GM19035 (cell line): Measurements from ENCODE around the gene VAV2.
"Not testable (repeated sequence)": the region's sequence is repeated elsewhere in the genome, so short reads cannot be mapped to it uniquely, and the experiment has no call there.

ENCODE experiments used
- ATAC-seq: cut with Tn5 transposase; IDR thresholded peaks from one replicate; pipeline ENCODE4 v1.9.1; 2021; ENCODE audit not compliant: unreplicated experiment

VAV2 gene

DNA sequence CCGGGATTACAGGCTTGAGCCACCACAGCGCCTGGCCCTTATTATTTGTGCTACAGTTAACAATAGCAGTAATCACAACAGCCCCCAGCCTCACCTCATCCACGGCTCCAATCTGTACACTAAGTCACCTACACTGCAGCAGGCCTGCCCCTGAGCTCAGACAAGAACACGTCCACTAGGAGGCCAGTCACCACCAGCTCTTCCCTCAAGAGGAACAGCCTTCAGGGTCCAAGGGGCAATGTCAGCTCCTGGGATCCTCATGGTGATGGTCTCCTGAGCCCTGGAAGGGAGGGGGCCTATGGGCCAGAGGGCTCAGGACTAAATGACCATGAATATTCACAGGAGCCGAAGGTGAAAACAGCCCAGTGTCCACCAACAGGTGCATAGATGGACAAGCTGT lies 67.7 kb downstream of the VAV2 start:
- ATAC-seq = no peak

DNA sequence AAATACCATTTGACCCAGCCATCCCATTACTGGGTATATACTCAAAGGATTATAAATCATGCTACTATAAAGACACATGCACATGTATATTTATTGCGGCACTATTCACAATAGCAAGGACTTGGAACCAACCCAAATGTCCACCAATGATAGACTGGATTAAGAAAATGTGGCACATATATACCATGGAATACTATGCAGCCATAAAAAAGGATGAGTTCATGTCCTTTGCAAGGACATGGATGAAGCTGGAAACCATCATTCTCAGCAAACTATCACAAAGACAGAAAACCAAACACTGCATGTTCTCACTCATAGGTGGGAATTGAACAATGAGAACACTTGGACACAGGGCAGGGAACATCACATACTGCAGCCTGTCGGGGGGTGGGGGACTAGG lies 68.5 kb downstream of the VAV2 start:
- ATAC-seq = not testable (repeated sequence)

DNA sequence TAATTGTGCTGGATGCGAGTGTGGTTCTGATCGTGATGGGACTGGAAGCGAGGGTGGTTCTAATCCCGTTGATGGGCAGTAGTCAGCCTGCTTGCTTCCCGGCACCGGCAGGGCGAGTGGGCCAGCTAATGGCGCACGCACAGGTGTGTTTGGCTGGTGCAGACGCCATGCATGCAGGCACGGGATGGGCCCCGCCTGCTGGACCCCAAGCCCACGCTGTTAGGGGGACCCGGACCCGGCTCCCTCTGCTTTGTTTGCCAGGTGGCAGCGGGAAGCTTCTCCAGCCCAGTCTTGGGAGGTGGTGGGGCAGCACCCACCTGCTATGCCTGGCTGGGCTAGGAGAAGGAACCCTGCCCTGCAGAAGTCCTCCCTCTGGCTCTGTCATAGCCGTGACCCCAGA lies 70.3 kb downstream of the VAV2 start:
- ATAC-seq = no peak

- ATAC-seq = no peak
Measured at GRCh38 chr9:133920471-133920870, 71.7 kb downstream of the VAV2 start.

DNA sequence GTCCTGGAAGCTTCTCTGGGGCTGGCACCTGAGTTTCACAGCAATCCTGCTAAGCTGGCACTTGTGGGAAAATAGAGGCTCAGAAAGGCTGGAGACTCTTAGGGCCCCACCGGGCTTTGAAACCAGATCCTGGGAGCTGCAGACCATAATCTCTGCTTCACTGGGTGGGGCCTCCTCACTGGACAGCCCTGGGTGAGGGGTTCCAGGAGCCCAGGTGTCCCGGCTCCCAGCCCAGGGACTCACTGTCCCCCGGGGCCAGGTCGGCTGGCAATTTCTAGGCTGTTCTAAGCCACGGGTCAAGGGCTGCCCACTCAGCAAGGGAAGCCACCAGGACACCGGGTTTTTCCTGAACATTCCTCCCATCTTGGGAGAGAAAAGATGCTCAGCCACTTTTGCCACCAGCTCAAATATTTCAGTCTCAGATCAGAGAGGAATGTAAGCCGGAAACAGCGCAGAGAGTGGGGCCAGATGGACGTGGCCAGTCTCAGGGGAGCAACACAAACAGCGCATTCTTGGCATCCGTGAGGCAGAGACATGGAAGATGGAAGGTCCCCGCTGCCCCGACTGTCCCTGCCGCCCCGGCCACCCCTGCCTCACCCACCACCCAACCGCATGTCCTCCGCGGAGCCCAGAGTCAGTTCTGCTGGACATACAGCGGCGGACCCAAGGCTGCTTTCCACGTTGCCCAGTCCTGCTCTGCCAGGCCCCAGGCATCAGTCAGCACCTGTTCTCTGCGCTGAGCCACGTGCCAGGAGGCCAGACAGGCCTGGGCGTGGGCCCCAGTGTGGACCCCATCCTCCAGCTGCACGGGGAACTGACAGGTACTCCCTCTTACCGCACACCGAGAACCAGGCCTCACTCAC lies 72.6 kb downstream of the VAV2 start:
- no peak for ATAC-seq

- ATAC-seq = no peak
Measured at GRCh38 chr9:133918111-133918813, 73.9 kb downstream of the VAV2 start.

DNA sequence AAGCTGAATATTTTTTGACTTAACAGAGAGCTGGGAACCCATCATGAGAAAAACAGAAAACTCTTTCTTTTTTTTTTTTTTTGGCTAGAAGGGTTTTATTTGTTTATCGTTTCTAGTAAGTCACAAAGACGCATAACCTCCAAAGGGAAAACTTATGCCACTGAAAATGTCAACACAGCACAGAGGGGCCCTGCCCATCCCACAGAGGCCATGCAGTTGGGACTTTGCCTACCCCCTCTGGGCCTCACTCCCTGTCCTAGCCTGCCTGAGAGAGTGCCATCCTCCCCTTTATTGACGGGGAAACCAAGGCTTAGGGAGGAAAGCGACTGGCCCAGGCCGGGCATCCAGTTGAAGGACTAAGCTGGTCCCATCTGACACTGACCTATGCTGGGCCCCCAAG lies 74.7 kb downstream of the VAV2 start:
- no peak for ATAC-seq

DNA sequence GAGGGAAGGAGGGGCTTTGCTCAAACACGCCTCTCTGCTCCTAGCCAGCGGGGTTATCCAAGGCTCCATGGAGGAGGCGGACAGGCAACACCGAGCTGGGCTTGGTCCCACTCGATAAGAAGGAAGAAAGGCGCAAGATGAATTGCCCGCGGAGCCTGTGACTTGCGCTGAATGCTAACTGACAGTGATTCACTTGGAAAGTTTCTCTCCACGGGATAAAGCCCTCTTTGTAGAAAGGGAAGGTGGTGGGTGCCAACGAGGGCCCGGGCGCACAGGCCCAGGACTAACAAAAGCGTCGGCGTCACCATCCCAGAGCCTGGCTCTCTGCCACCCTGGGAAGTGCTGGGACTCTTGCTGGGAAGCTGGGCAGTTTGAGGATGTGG lies 76.0 kb downstream of the VAV2 start:
- no peak for ATAC-seq

DNA sequence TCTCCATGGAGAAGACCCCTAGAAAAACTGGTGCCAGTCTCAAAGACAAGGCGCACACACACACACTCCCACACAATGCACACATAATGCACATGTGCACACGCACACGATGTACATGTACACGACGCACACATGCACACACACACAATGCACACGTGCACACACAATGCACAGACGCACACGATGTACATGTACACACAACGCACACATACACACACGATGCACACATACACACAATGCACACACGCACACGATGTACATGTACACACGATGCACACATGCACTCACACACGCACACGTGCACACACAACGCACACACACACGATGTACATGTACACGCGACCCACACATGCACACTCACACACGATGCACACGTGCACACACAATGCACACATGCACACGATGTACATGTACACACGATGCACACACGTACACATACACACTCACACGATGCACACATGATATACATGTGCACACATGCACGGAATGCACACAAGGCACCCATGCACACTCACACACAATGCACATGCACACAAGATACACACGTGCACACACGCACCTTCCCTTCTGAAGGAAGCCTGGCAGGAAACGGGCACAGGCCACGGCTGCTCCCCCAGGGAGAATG lies 76.5 kb downstream of the VAV2 start:
- no peak for ATAC-seq

DNA sequence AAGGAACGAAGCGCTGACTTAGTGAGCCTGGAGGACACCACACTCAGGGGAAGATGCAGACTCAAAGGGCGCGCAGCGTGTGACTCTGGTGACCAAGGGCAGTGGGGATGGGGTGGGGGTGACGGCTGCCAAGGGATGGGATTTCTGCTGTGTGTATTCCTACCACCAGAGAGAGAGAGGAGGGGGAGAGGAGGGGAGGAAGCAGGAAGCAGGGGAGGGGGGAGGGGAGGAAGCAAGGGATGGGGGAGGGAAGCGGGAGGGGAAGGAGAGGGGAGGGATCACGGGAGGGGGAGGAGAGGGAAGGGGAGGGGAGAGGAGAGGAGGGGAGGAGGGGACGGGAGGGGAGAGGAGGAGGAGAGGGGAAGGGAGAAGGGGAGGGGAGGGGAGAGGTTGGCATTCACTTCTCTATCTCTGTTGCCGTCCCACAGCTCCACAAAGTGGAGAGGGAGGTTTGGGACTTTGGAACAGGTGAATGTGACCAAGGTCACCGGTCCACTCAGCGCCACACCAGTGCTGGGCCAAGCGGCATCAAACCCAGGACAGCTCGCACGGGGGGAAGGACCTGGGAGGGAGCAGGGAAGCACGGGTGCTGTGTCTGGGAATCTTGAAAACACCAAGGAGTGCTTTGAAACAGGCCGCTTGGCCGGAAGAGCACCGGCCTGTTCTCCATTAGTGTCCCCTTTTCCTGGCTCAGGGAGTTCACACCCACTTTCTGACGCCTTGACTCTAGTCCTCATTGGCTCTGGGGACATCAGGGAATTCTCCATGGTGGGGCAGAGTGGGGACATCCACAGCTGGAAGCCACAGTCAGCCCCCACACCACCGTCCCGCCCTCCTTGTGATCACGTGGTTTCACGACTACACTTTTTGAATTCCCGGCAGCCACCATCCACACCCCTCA lies 77.4 kb downstream of the VAV2 start:
- ATAC-seq = no peak

GRCh38 chr9:133913571-133914369 lies 78.4 kb downstream of the VAV2 start:
- ATAC-seq = no peak

GRCh38 chr9:133910855-133911514 lies 81.1 kb downstream of the VAV2 start:
- ATAC-seq = no peak

DNA sequence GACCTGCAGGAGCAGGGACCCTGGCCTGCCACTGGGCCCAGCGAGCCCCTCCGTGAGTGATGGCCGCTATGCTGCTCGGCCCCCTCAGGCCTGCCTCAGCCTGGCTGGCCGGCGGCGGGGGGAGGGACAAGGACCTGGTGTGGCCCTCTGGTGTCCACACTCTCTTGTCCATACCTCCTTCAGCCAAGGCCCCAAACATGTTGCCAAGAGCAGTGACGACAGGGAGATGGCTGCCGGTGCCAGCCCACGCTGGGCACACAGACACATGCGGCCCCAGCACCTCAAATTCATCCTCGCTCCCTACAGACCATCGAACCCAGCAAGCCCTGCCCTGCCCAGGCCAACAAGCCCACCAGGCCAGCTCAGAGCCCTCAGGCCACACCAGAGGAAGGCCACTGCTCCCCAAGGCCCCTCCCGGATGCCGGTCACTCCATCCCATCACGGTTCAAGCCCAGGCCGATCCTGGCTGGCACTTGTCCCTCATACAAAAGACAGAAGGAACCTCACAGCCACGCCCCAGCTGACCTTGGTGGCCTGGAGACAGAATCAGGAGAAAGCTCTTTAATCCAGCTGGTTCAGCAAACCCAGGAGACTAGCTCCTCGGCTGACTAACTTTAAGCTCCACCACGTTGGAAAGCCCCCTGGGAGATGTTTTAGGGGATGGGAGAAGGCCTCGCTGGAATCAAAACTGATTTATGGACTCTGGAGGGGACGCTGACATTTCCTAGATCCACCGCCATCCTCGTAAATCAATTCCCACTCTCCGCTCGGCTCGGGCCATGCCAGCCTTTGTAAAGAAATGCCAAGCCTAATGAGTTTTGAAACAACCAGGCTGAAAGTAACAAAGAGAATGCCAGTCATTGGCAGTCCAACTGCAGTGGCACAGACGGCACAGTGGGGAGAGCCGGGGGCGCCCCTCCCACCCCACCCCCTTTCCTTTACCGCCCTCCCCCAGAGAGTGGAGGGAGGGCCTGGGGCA lies 84.9 kb downstream of the VAV2 start:
- ATAC-seq = no peak

- ATAC-seq = no peak
Measured at GRCh38 chr9:133906218-133906617, 85.9 kb downstream of the VAV2 start.

DNA sequence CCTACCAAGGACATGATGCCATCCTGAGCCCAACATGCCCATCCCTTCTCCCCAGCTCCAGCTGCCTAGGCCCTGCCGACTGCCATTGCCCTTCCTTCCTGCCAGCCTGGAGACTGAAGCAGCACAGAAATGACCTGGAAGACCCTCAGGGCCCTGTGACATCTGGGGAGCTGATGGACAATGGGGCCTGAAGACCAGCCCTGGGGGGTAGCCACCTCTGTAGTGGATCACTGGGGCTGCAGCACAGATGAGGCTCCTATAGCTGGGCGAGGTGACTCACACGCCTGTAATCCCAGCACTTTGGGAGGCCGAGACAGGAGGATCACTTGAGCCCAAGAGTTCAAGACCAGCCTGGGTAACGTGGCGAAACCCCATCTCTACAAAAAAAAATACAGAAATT lies 86.6 kb downstream of the VAV2 start:
- no peak for ATAC-seq

DNA sequence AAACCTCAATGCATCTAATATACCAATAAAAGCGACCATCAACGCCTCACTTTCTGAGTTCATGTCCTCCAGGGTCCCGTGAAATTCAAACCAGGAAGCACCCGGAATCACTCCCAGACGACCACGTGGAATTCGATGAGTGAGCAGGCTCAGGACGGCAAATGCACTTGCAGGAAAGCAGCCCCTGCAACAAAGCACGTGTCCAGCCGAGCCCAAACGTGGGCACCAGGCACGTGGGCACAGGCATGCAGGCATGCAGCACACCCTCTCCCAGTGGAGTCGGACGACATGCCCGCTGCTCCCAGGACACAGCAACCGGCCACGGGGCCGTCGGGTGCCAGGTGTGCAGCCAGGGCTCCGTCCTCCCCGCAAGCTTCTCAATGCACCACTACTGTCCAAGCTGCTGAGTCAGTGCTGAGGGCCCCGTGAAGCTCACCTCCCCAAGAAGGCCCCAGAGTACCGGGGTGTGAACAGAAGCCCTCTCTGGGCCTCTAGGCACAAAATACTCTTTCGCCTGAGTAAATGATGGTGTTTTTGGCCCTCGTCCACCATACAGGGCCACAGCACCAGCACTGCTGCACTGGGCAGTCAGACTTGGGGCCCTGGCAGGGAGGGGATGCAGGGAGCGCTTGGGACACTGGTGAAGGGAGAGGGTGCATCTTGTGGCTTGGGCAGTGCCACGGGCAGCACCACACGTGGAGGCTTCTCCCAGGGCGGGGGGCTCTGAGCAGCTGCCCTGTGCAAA lies 87.6 kb downstream of the VAV2 start:
- ATAC-seq = no peak

- no peak for ATAC-seq
Measured at GRCh38 chr9:133901184-133901835, 90.8 kb downstream of the VAV2 start.
